ENCODE data around the gene SPOCD1.

GRCh38 chr1:31781138-31781755 lies 34.6 kb downstream of the SPOCD1 start:
- no peak for TF ChIP-seq POLR2A (IDR thresholded peaks at IDR 0.05)
- no peak for TF ChIP-seq CTCF (IDR thresholded peaks at IDR 0.05 in 8 of 11, conservative IDR thresholded peaks at IDR 0.05 in 3 of 11)
- no peak for TF ChIP-seq POLR2AphosphoS5 (IDR thresholded peaks at IDR 0.05)

Measured in spleen (tissue), 7 donors.